AG09309 (cell line): ENCODE data around the gene FZD2.
A peak's percentile ranks its signal among the peaks of the same experiment; 100 is the strongest.
"Not testable (repeated sequence)": the region's sequence is repeated elsewhere in the genome, so short reads cannot be mapped to it uniquely, and the experiment has no call there.

Experiments
- DNase-seq: peaks from one replicate; pipeline ENCODE4 v3.0.0-alpha.2; 2010; ENCODE audit warnings: low read depth
- H3K4me3 ChIP-seq: 2 replicates; pipeline ENCODE4 v1.5.1; 2011; ENCODE audit warnings: mild to moderate bottlenecking, low read depth, low read length, moderate library complexity; ENCODE audit not compliant: control insufficient read depth
- CTCF ChIP-seq: IDR thresholded peaks from 2 replicates; pipeline ENCODE4 v1.5.1; 2011; ENCODE audit warnings: mild to moderate bottlenecking, low read depth, low read length, inconsistent platforms; ENCODE audit not compliant: insufficient read depth, control insufficient read depth; ENCODE audit errors: missing control alignments

The FZD2 gene

GRCh38 chr17:44565866-44566443 is 8.7 kb downstream of the FZD2 start:
- no peak overlapping the region for H3K4me3 ChIP-seq
- peak; percentile 50 for TF ChIP-seq CTCF
- no peak for DNase-seq

GRCh38 chr17:44568311-44568944 is 11.1 kb downstream of the FZD2 start:
- not testable (repeated sequence) for H3K4me3 ChIP-seq

GRCh38 chr17:44568945-44569858 is 11.9 kb downstream of the FZD2 start:
- TF ChIP-seq CTCF = no peak
- DNase-seq = no peak
- no peak overlapping the region for H3K4me3 ChIP-seq

More at GRCh38 chr17:44568311-44568944, 11.1 kb downstream of the FZD2 start:
- DNase-seq = not testable (repeated sequence)

GRCh38 chr17:44572801-44573200 is 15.5 kb downstream of the FZD2 start:
- DNase-seq = no peak
- no peak for TF ChIP-seq CTCF
- no peak overlapping the region for H3K4me3 ChIP-seq

GRCh38 chr17:44575403-44575802 is 18.1 kb downstream of the FZD2 start:
- no peak for DNase-seq
- TF ChIP-seq CTCF = no peak
- no peak overlapping the region for H3K4me3 ChIP-seq

GRCh38 chr17:44578947-44579346 is 21.7 kb downstream of the FZD2 start:
- no peak for TF ChIP-seq CTCF
- H3K4me3 ChIP-seq = no peak overlapping the region
- no peak for DNase-seq

GRCh38 chr17:44581868-44582267 is 24.6 kb downstream of the FZD2 start:
- no peak overlapping the region for H3K4me3 ChIP-seq
- no peak for DNase-seq
- TF ChIP-seq CTCF = peak; percentile 35
